K562 (cell line): Measurements from ENCODE around the gene HIPK2. TPM values are rescaled to one million over a fixed set of nuclear protein-coding genes. Genes with fewer than 3 reads are reported as not detected.

Source experiments
- ATAC-seq: fragments of 200-7000 bp; cut with Tn5 transposase; 3 replicates; pipeline ENCODE4 v1.9.1; 2020; ENCODE audit warnings: moderate library complexity
- BruUV-seq: library from RNA; stranded (reverse); fragments of 400-500 nt; replicated peaks from 2 replicates; lab custom pipeline; 2021; lab: Mats Ljungman, UMichigan
- CTCF ChIA-PET: fragments of 300-600 bp; formaldehyde crosslinking; extraction: SDS; loops from one replicate; lab custom pipeline; 2021; ENCODE audit warnings: low intra/inter-chr PET ratio; lab: Yijun Ruan, JAX
- POLR2A ChIA-PET: fragments of 300-600, 350-650 bp; sonication (Branson Sonifier 250); formaldehyde crosslinking; extraction: SDS; loops from one replicate; lab custom pipeline; 2021; ENCODE audit warnings: antibody characterized with exemption, inconsistent platforms; lab: Yijun Ruan, JAX
- DNase-seq, 4 experiments: peaks; one replicate each; pipeline versions ENCODE4 v3.0.0 to v3.0.0-alpha.2; 2011 to 2018; ENCODE audit warnings: low spot score in 3 of 4, mixed read lengths in 3 of 4; ENCODE audit errors: extremely low read depth in 1 of 4
- FAIRE-seq: peaks from 2 replicates; lab custom pipeline; 2011; peaks lifted over from hg19 to GRCh38; lab: Jason Lieb, UNC
- H2AFZ ChIP-seq: 2 replicates; pipeline ENCODE4 v1.6.0; 2011; ENCODE audit warnings: low read depth, low read length, control low read depth, inconsistent platforms
- H3K27ac ChIP-seq: fragments of 200-600 bp; 3 replicates; pipeline ENCODE4 v1.8.0; 2011; ENCODE audit warnings: low read depth, mild to moderate bottlenecking, control low read depth, inconsistent platforms, low read length, moderate library complexity, mixed read lengths; ENCODE audit errors: extremely low read depth
- H3K27me3 ChIP-seq, 2 experiments: fragments of 300-600 bp in 1 of 2; 2 replicates in 1 of 2; 3 replicates in 1 of 2; pipeline versions ENCODE4 v1.6.0 to v1.8.0; 2011; ENCODE audit warnings: inconsistent platforms in 2 of 2, low read length in 2 of 2, mild to moderate bottlenecking in 1 of 2, mixed read lengths in 1 of 2, moderate library complexity in 1 of 2; ENCODE audit not compliant: control insufficient read depth in 2 of 2, insufficient read depth in 2 of 2
- H3K36me3 ChIP-seq: fragments of 300-600 bp; 3 replicates; pipeline ENCODE4 v1.8.0; 2011; ENCODE audit warnings: mild to moderate bottlenecking, low read length, inconsistent platforms; ENCODE audit not compliant: control insufficient read depth, insufficient read depth
- H3K4me1 ChIP-seq, 2 experiments: fragments of 200-600 bp in 1 of 2; replicated peaks in 1 of 2; 2 replicates in 1 of 2; 3 replicates in 1 of 2; pipeline versions ENCODE4 v1.5.1 to v1.8.0; 2011; ENCODE audit warnings: inconsistent platforms in 2 of 2, low read length in 2 of 2, mild to moderate bottlenecking in 1 of 2, mixed read lengths in 1 of 2, moderate library complexity in 1 of 2; ENCODE audit not compliant: control insufficient read depth in 2 of 2, insufficient read depth in 2 of 2
- H3K4me2 ChIP-seq: 2 replicates; pipeline ENCODE4 v1.6.1; 2011; ENCODE audit warnings: low read length, control low read depth, inconsistent platforms, mixed read lengths; ENCODE audit not compliant: insufficient read depth
- H3K4me3 ChIP-seq: fragments of 200-600 bp; sonication (generic), shearing (Covaris generic); 2 replicates; pipeline ENCODE4 v1.5.1; 2016; ENCODE audit warnings: control low read depth, inconsistent platforms
- H3K79me2 ChIP-seq: fragments of 200-600 bp; 3 replicates; pipeline ENCODE4 v1.8.0; 2011; ENCODE audit warnings: low read length, inconsistent platforms; ENCODE audit not compliant: control insufficient read depth, insufficient read depth
- H3K9ac ChIP-seq, 2 experiments: 2 replicates each; pipeline versions ENCODE4 v1.6.0 to v1.6.1; 2011; ENCODE audit warnings: low read depth in 2 of 2, low read length in 2 of 2, control low read depth in 1 of 2, inconsistent platforms in 1 of 2, mild to moderate bottlenecking in 1 of 2, mixed read lengths in 1 of 2; ENCODE audit not compliant: insufficient read depth in 1 of 2
- H3K9me1 ChIP-seq: one replicate; pipeline ENCODE4 v1.6.0; 2011; ENCODE audit warnings: inconsistent platforms, mild to moderate bottlenecking, low read length, moderate library complexity; ENCODE audit not compliant: control insufficient read depth, insufficient read depth
- H3K9me3 ChIP-seq: replicated peaks from 2 replicates; pipeline ENCODE4 v1.5.1; 2011; ENCODE audit warnings: low read depth, low read length, inconsistent platforms; ENCODE audit not compliant: control insufficient read depth, insufficient read depth
- H4K20me1 ChIP-seq: replicated peaks from 2 replicates; pipeline ENCODE4 v1.6.1; 2011; ENCODE audit warnings: low read length, inconsistent platforms, mixed read lengths; ENCODE audit not compliant: control insufficient read depth, insufficient read depth
- ILF3 ChIP-seq: fragments of 450-650 bp; IDR thresholded peaks from 2 replicates; pipeline ENCODE4 v1.6.1; 2018; ENCODE audit warnings: antibody characterized with exemption, mild to moderate bottlenecking, moderate library complexity, borderline replicate concordance
- WGBS: fragments of 100-300 bp; shearing (Covaris generic); methylation state at CpG from one replicate; pipeline ENCODE4 v1.1.6; 2016; ENCODE audit warnings: low coverage, mixed read lengths; ENCODE audit not compliant: insufficient coverage; ENCODE audit errors: missing lambda C conversion rate; 5-methylcytosine and 5-hydroxymethylcytosine counted together
- in situ Hi-C: fragments of 300-500 bp; cut with MboI; formaldehyde crosslinking; loops from 4 replicates; pipeline ENCODE4 v1.15.0; 2018; ENCODE audit warnings: inconsistent platforms, mixed read lengths
- intact Hi-C: fragments of 100-400 bp; cut with micrococcal nuclease; formaldehyde crosslinking; loops from 2 replicates; pipeline ENCODE4 v1.14.2; 2022
- polyA plus RNA-seq, 8 experiments: library from polyadenylated mRNA; depleted of rRNA in 4 of 8; stranded (reverse) in 5 of 8; unstranded in 3 of 8; fragments of >200 nt; fragmentation: Nextera tagmentation in 2 of 8; fragmentation: Illumina TruSeq in 1 of 8; extraction: Ambion mirVana in 2 of 8; extraction: Trizol in 1 of 8; gene quantifications; 2 replicates each; pipeline versions ENCODE4 v1.2.1 to v1.2.3, GENCODE V29; 2011 to 2014; ENCODE audit warnings: inconsistent platforms in 1 of 8, missing spikeins in 1 of 8
- total RNA-seq, 7 experiments: library from RNA; depleted of rRNA in 6 of 7; stranded (reverse); fragments of >200 nt in 6 of 7; fragmentation: Illumina TruSeq in 2 of 7; extraction: Trizol in 2 of 7; gene quantifications; 2 replicates each; pipeline versions ENCODE4 v1.2.1 to v1.2.3, GENCODE V29; 2011 to 2021; ENCODE audit warnings: low replicate concordance in 1 of 7

HIPK2 gene
- total and polyA plus RNA-seq, 9 of the 15 experiments (the other 6 are each of a cell fraction or from before 2014, with no cell fraction given) = 0.69 to 19.8 (median 5.1) TPM

DNA sequence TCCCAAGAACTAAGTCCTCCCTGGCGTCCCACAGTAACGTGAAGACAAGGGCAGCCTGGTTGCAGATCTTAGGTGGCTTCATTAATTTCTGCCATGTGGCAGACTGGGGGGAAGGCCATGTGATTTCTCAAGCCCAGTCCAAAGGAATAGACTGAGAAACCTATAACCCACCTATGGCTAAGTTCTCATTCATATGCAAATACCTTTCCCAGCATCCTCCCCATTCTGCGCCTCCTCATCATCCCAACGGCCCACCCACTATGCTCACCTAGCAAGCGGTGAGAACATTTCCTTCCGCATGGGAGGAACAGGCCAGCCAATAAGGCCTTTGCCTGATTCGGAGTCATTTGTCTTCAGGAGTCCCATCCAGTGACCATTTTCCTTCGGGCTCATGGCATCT lies 262.5 kb downstream of the HIPK2 start:
- H3K27ac ChIP-seq = no peak overlapping the region
- no peak for TF ChIP-seq ILF3
- H3K4me3 ChIP-seq = no peak overlapping the region
- DNase-seq (no peak), ATAC-seq (no peak), FAIRE-seq (no peak)
- intact Hi-C loops = no loop called here
- peaks cover 4% of the 10 kb centered on the region; the same call in 1 of the 2 replicates for H4K20me1 ChIP-seq
- no peaks in the 10 kb centered on the region for H3K9me1 ChIP-seq
- H3K27me3 ChIP-seq = peaks cover 54 to 71% of the 10 kb centered on the region in 2 experiments
- CTCF ChIA-PET = no interaction called here
- H2AFZ ChIP-seq = no peak overlapping the region
- no peaks in the 10 kb centered on the region for H3K4me1 ChIP-seq
- H3K79me2 ChIP-seq = no peaks in the 10 kb centered on the region
- H3K9ac ChIP-seq = no peak overlapping the region
- WGBS = 5% methylated on average over 8 of the region's 8 CpGs
- POLR2A ChIA-PET = no interaction called here
- in situ Hi-C loops = no loop called here
- H3K9me3 ChIP-seq = no peaks in the 10 kb centered on the region
- H3K4me2 ChIP-seq = no peak overlapping the region
- H3K36me3 ChIP-seq = no peaks in the 10 kb centered on the region
- BruUV-seq = no TSS peak

Other genes starting within 250 kb of the HIPK2 start
- 1.5 and 1.7 TPM in 2 replicates for gene TBXAS1, start 51.3 kb upstream of the HIPK2 start, total RNA-seq (2014; rRNA removed)
- 1.3 and 2.5 TPM in 2 replicates for gene TBXAS1, start 51.3 kb upstream of the HIPK2 start, total RNA-seq (2014; rRNA removed; fragmentation: Illumina TruSeq; extraction: Trizol)
- gene TBXAS1, start 51.3 kb upstream of the HIPK2 start, total RNA-seq (2015; rRNA removed; fragmentation: Illumina TruSeq; extraction: Trizol) = 2.6 and 2.9 TPM in 2 replicates
- 1.9 and 2.7 TPM in 2 replicates for gene TBXAS1, start 51.3 kb upstream of the HIPK2 start, total RNA-seq (2021)
- 6.8 and 8.3 TPM in 2 replicates for gene TBXAS1, start 51.3 kb upstream of the HIPK2 start, polyA plus RNA-seq (2011; rRNA removed)
- gene TBXAS1, start 51.3 kb upstream of the HIPK2 start, polyA plus RNA-seq (2014; fragmentation: Illumina TruSeq; extraction: Trizol) = 2.0 and 2.2 TPM in 2 replicates
- 1 to 10 TPM; 1.1 to 1.2 TPM for gene TBXAS1, start 51.3 kb upstream of the HIPK2 start, polyA plus RNA-seq (2014; fragmentation: Nextera tagmentation; extraction: Ambion mirVana)
- 2.4 and 3.7 TPM in 2 replicates for gene TBXAS1, start 51.3 kb upstream of the HIPK2 start, polyA plus RNA-seq (2014; rRNA removed)